HCT116 (cell line): ENCODE results near the gene POLK. TPM values are rescaled to one million over a fixed set of nuclear protein-coding genes. Genes with fewer than 3 reads are reported as not detected.

Experiments
- ATAC-seq: fragments of 200-7000 bp; cut with Tn5 transposase; 2 replicates; pipeline ENCODE4 v1.9.1; 2020; ENCODE audit warnings: mild to moderate bottlenecking, moderate library complexity
- BruUV-seq: library from RNA; stranded (reverse); fragments of 400-500 nt; replicated peaks from 2 replicates; lab custom pipeline; 2021; lab: Mats Ljungman, UMichigan
- CTCF ChIA-PET: fragments of 300-600 bp; sonication (Branson Sonifier 250); formaldehyde crosslinking; loops from one replicate; lab custom pipeline; 2021; ENCODE audit warnings: antibody characterized with exemption; lab: Charles Lee
- POLR2A ChIA-PET: fragments of 300-600, 350-600 bp; sonication (Branson Sonifier 250); formaldehyde crosslinking; loops from one replicate; lab custom pipeline; 2021; ENCODE audit warnings: antibody characterized with exemption; lab: Charles Lee
- RAD21 ChIA-PET, 2 experiments: fragments of 300-600 bp; sonication (Branson Sonifier 250); formaldehyde crosslinking; loops; one replicate each; lab custom pipeline; 2023; ENCODE audit warnings: low total read pairs in 2 of 2; ENCODE audit not compliant: uncharacterized antibody in 2 of 2, unreplicated experiment in 2 of 2, low non-redundant PET in 1 of 2; lab: Charles Lee
- DNase-seq: peaks from one replicate; pipeline ENCODE4 v3.0.0-alpha.2; 2010; ENCODE audit warnings: low read depth, low spot score
- H2AFZ ChIP-seq: fragments of 200-600 bp; shearing (Covaris generic), sonication (generic); 2 replicates; pipeline ENCODE4 v1.6.1; 2017; ENCODE audit warnings: low read depth, mixed run types, mixed read lengths, antibody characterized with exemption, low read length; ENCODE audit not compliant: poor library complexity, severe bottlenecking
- H3K27ac ChIP-seq: 2 replicates; pipeline ENCODE4 v1.5.1; 2012; ENCODE audit warnings: low read depth, low read length
- H3K27me3 ChIP-seq: fragments of 200-600 bp; sonication (generic); 2 replicates; pipeline ENCODE4 v1.6.1; 2016; ENCODE audit warnings: mixed run types, low read length, mixed read lengths; ENCODE audit not compliant: insufficient read depth
- H3K36me3 ChIP-seq, 2 experiments: fragments of 200-500 bp in 1 of 2; fragments of 200-600 bp in 1 of 2; sonication (Bioruptor generic) in 1 of 2; sonication (generic) in 1 of 2; 2 replicates each; pipeline versions ENCODE4 v1.5.1 to v1.6.1; 2014 to 2016; ENCODE audit warnings: low read length in 2 of 2, inconsistent platforms in 1 of 2, mixed read lengths in 1 of 2, mixed run types in 1 of 2; ENCODE audit not compliant: insufficient read depth in 2 of 2, control insufficient read depth in 1 of 2
- H3K4me1 ChIP-seq, 2 experiments: fragments of 200-600 bp in 1 of 2; sonication (generic) in 1 of 2; 2 replicates each; pipeline versions ENCODE4 v1.5.1 to v1.6.1; 2012 to 2017; ENCODE audit warnings: low read length in 2 of 2, inconsistent platforms in 1 of 2, mild to moderate bottlenecking in 1 of 2, mixed read lengths in 1 of 2, mixed run types in 1 of 2, moderate library complexity in 1 of 2; ENCODE audit not compliant: insufficient read depth in 2 of 2, control insufficient read depth in 1 of 2
- H3K4me2 ChIP-seq: fragments of 200-600 bp; sonication (generic); 2 replicates; pipeline ENCODE4 v1.6.1; 2017; ENCODE audit warnings: mixed run types, low read length, mixed read lengths
- H3K4me3 ChIP-seq, 2 experiments: fragments of 200-600 bp in 1 of 2; sonication (generic) in 1 of 2; replicated peaks in 1 of 2; 2 replicates each; pipeline ENCODE4 v1.5.1; 2011 to 2016; ENCODE audit warnings: low read length in 2 of 2, control low read depth in 1 of 2, low read depth in 1 of 2, mild to moderate bottlenecking in 1 of 2, mixed read lengths in 1 of 2, mixed run types in 1 of 2
- H3K79me2 ChIP-seq: fragments of 200-600 bp; sonication (generic); 2 replicates; pipeline ENCODE4 v1.6.1; 2017; ENCODE audit warnings: mild to moderate bottlenecking, mixed run types, low read length, moderate library complexity, mixed read lengths; ENCODE audit not compliant: insufficient read depth
- H3K9ac ChIP-seq: fragments of 200-600 bp; sonication (generic); 2 replicates; pipeline ENCODE4 v1.6.1; 2016; ENCODE audit warnings: low read length, mixed read lengths
- H3K9me2 ChIP-seq: fragments of 200-600 bp; sonication (generic), shearing (Covaris generic); 2 replicates; pipeline ENCODE4 v1.6.1; 2017; ENCODE audit warnings: mixed run types, mild to moderate bottlenecking, moderate library complexity; ENCODE audit not compliant: insufficient read depth
- H3K9me3 ChIP-seq, 2 experiments: fragments of 200-500 bp in 1 of 2; fragments of 200-600 bp in 1 of 2; sonication (Bioruptor generic) in 1 of 2; sonication (generic) in 1 of 2; 2 replicates each; pipeline ENCODE4 v1.6.1; 2014 to 2017; ENCODE audit warnings: low read length in 2 of 2, mixed read lengths in 2 of 2, inconsistent platforms in 1 of 2, low read depth in 1 of 2, mild to moderate bottlenecking in 1 of 2, mixed run types in 1 of 2, moderate library complexity in 1 of 2; ENCODE audit not compliant: control insufficient read depth in 1 of 2, insufficient read depth in 1 of 2
- H4K20me1 ChIP-seq: fragments of 200-600 bp; sonication (generic), shearing (Covaris generic); 2 replicates; pipeline ENCODE4 v1.6.1; 2017; ENCODE audit warnings: mixed run types, mild to moderate bottlenecking, moderate library complexity; ENCODE audit not compliant: insufficient read depth
- CBX3 ChIP-seq: IDR thresholded peaks from 2 replicates; pipeline ENCODE4 v1.6.1; 2012; ENCODE audit warnings: low read depth
- CEBPB ChIP-seq: IDR thresholded peaks from 2 replicates; pipeline ENCODE4 v1.6.1; 2012; ENCODE audit warnings: low read depth
- EGR1 ChIP-seq: IDR thresholded peaks from 2 replicates; pipeline ENCODE4 v1.6.1; 2012; ENCODE audit warnings: low read depth
- ELF1 ChIP-seq: IDR thresholded peaks from 2 replicates; pipeline ENCODE4 v1.6.1; 2012; ENCODE audit warnings: low read depth, borderline replicate concordance
- EZH2 ChIP-seq: fragments of 200-600 bp; sonication (generic); IDR thresholded peaks from 2 replicates; pipeline ENCODE4 v1.6.1; 2017; ENCODE audit warnings: antibody characterized with exemption, mixed run types
- EZH2phosphoT487 ChIP-seq: fragments of 200-600 bp; IDR thresholded peaks from 2 replicates; pipeline ENCODE4 v1.6.1; 2018; ENCODE audit warnings: antibody characterized with exemption, borderline replicate concordance
- JUND ChIP-seq: IDR thresholded peaks from 2 replicates; pipeline ENCODE4 v1.6.1; 2012
- MAX ChIP-seq: IDR thresholded peaks from 2 replicates; pipeline ENCODE4 v1.6.1; 2012
- POLR2A ChIP-seq: IDR thresholded peaks from 2 replicates; pipeline ENCODE4 v1.7.0; 2011; ENCODE audit warnings: borderline replicate concordance; ENCODE audit not compliant: insufficient read depth, insufficient read length; ENCODE audit errors: extremely low read depth
- POLR2AphosphoS5 ChIP-seq: IDR thresholded peaks from 2 replicates; pipeline ENCODE4 v1.6.1; 2011; ENCODE audit warnings: mild to moderate bottlenecking, low read depth, low read length, moderate library complexity
- ZBTB33 ChIP-seq: IDR thresholded peaks from 2 replicates; pipeline ENCODE4 v1.6.1; 2011; ENCODE audit warnings: mild to moderate bottlenecking, low read length, moderate library complexity; ENCODE audit not compliant: insufficient replicate concordance; ENCODE audit errors: extremely low read depth
- ZFX ChIP-seq: fragments of 450-650 bp; IDR thresholded peaks from 2 replicates; pipeline ENCODE4 v1.6.1; 2017
- ZNF274 ChIP-seq: fragments of 200-500 bp; sonication (Bioruptor generic); IDR thresholded peaks from 2 replicates; pipeline ENCODE4 v1.6.1; 2014; ENCODE audit warnings: mild to moderate bottlenecking, low read depth, low read length, inconsistent platforms
- intact Hi-C: fragments of 100-400 bp; cut with micrococcal nuclease; formaldehyde crosslinking; loops from 2 replicates; pipeline ENCODE4 v1.10.0; 2022
- total RNA-seq: library from RNA; stranded (reverse); gene quantifications from one replicate; pipeline ENCODE4 v1.2.1, GENCODE V29; 2021; ENCODE audit not compliant: unreplicated experiment
- TF ChIP-seq, protein P1 (sequence below): IDR thresholded peaks from 2 replicates; pipeline ENCODE4 v1.6.1; 2012; ENCODE audit warnings: low read depth
- TF ChIP-seq, protein P2 (sequence below): IDR thresholded peaks from 2 replicates; pipeline ENCODE4 v1.6.1; 2012

Gene POLK
- total RNA-seq, 1 experiment from 2014 or later = 17.3 TPM

GRCh38 chr5:75465480-75465879 is 46.2 kb upstream of the POLK start:
- Histone ChIP-seq H3K36me3 (no peaks in the 10 kb centered on the region), H2AFZ (no peak overlapping the region), H3K27ac (no peak overlapping the region), H3K4me1 (no peaks in the 10 kb centered on the region), H3K9me2 (no peaks in the 10 kb centered on the region), H3K9ac (no peak overlapping the region), H3K27me3 (no peaks in the 10 kb centered on the region), H4K20me1 (no peaks in the 10 kb centered on the region), H3K9me3 (peaks cover 4 to 5% of the 10 kb centered on the region in 2 experiments; a peak in 1 of 4 replicates), H3K4me3 (no peak overlapping the region), H3K79me2 (peaks cover 11% of the 10 kb centered on the region), H3K4me2 (no peak overlapping the region)
- ChIA-PET POLR2A (no interaction called here), CTCF (no interaction called here), RAD21 (interaction anchor here in 1 of 2 experiments (0.6 kb wide), 1 partner anchor 92 kb away, joined by 3 read pairs; no protein-coding TSS in a partner anchor)
- TF ChIP-seq EZH2phosphoT487 (no peak), ZFX (no peak), EZH2 (no peak), POLR2A (no peak)
- TF ChIP-seq, protein P1, sequence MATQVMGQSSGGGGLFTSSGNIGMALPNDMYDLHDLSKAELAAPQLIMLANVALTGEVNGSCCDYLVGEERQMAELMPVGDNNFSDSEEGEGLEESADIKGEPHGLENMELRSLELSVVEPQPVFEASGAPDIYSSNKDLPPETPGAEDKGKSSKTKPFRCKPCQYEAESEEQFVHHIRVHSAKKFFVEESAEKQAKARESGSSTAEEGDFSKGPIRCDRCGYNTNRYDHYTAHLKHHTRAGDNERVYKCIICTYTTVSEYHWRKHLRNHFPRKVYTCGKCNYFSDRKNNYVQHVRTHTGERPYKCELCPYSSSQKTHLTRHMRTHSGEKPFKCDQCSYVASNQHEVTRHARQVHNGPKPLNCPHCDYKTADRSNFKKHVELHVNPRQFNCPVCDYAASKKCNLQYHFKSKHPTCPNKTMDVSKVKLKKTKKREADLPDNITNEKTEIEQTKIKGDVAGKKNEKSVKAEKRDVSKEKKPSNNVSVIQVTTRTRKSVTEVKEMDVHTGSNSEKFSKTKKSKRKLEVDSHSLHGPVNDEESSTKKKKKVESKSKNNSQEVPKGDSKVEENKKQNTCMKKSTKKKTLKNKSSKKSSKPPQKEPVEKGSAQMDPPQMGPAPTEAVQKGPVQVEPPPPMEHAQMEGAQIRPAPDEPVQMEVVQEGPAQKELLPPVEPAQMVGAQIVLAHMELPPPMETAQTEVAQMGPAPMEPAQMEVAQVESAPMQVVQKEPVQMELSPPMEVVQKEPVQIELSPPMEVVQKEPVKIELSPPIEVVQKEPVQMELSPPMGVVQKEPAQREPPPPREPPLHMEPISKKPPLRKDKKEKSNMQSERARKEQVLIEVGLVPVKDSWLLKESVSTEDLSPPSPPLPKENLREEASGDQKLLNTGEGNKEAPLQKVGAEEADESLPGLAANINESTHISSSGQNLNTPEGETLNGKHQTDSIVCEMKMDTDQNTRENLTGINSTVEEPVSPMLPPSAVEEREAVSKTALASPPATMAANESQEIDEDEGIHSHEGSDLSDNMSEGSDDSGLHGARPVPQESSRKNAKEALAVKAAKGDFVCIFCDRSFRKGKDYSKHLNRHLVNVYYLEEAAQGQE = no peak
- intact Hi-C loops = no loop called here
- DNase-seq (no peak), ATAC-seq (no peak)
- BruUV-seq = no TSS peak

DNA sequence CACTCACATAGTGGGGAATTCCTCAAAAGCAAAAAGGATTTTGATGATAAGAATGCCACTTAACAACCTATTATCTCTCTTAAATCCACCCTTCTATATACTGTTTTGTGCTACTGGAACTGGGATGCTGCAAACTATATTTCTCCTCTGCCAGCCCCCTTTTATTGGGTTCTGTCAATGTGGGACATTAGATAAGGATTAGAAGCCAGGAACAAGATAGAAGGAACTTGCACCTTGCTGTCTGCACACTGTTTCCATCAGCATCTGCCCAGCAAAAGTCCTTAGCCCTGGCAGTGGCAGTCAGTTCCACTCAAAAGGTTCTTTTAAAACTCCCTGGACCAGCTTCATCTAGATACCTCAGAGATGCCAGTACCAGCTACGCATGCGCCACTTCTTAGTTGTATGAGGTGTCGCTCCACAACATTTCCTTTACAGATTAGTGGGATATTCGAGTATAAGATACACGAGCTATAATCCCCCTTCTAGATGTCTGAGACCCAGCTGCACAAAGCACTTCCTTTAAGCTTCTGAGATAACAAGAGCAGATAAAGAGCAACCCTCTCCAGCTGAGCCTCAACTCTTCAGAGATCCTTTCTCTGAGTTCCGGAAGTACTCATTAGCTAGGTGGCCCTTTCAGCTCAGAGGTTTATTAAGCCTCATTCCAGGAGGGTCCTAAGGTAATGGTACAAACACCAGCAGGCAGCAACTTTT is 45.5 kb upstream of the POLK start:
- Histone ChIP-seq H2AFZ (no peak overlapping the region), H3K4me1 (no peaks in the 10 kb centered on the region), H4K20me1 (no peaks in the 10 kb centered on the region), H3K9ac (no peak overlapping the region), H3K4me2 (no peak overlapping the region), H3K79me2 (peaks cover 15% of the 10 kb centered on the region), H3K9me3 (peaks cover 4 to 5% of the 10 kb centered on the region in 2 experiments; a peak in 1 of 4 replicates), H3K9me2 (no peaks in the 10 kb centered on the region), H3K27ac (no peak overlapping the region), H3K4me3 (no peak overlapping the region), H3K36me3 (no peaks in the 10 kb centered on the region), H3K27me3 (no peaks in the 10 kb centered on the region)
- CTCF ChIA-PET = no interaction called here
- no peak for DNase-seq
- no peak for ATAC-seq
- BruUV-seq = no TSS peak
- POLR2A ChIA-PET = no interaction called here
- RAD21 ChIA-PET = no interaction called here
- intact Hi-C loops = no loop called here
- TF ChIP-seq, protein P2, sequence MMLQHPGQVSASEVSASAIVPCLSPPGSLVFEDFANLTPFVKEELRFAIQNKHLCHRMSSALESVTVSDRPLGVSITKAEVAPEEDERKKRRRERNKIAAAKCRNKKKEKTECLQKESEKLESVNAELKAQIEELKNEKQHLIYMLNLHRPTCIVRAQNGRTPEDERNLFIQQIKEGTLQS = no peak
- TF ChIP-seq JUND = no peak
- TF ChIP-seq MAX = no peak
- TF ChIP-seq POLR2A = no peak
- TF ChIP-seq EZH2 = no peak
- TF ChIP-seq ZBTB33 = no peak
- no peak for TF ChIP-seq CBX3
- TF ChIP-seq ELF1 = no peak
- TF ChIP-seq POLR2AphosphoS5 = no peak
- TF ChIP-seq EGR1 = no peak
- no peak for TF ChIP-seq CEBPB
- TF ChIP-seq ZNF274 = no peak
